GM18873 (cell line): ENCODE data around the gene DDX41.
"Not testable (repeated sequence)": the region's sequence is repeated elsewhere in the genome, so short reads cannot be mapped to it uniquely, and the experiment has no call there.

Experiments used
- ATAC-seq: cut with Tn5 transposase; IDR thresholded peaks from one replicate; pipeline ENCODE4 v1.9.1; 2021; ENCODE audit warnings: mild to moderate bottlenecking, moderate library complexity, moderate number of reproducible peaks; ENCODE audit not compliant: unreplicated experiment, low FRiP score

The DDX41 gene

DNA sequence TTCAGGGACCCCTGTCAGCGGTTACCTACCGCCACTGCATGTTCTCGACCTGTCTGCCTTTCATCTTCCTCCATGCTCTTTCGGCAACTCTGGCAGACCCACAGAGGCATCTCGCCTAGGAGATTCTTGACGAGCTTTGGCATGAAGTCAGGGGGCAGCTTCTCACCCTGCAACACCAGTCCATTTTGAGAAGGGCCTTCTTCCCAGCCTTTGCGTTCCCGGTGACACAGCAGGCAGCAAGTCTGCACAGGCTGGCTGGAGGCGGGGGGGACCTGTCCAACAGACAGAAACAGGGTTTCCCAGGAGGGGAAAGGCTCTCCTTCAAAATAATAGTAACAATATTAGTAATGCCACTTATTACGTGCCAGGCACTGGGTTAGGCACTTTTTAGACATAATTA lies 22.1 kb upstream of the DDX41 start:
- no peak for ATAC-seq

- no peak for ATAC-seq
Measured at GRCh38 chr5:177537389-177538361, 20.9 kb upstream of the DDX41 start.

DNA sequence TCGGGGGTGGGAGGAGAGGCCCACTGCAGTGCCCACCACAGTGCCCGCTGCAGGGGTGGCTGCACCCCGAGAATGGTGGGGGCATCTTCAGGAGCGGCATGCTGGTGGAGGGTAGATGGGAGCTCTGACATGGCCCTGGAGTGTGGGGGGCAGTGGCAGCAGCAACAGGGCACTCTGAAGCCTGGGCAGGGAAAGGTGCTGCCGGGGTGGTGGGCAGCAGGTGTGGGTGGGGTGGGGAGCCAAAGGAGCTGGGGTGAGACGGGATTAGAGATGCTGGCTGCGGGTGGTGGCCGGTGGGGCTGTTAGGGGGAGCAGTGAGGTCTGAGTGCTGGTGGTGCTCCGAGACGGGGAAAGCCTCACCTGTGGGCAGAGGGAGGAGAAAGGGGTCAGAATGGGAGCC lies 19.6 kb upstream of the DDX41 start:
- no peak for ATAC-seq

GRCh38 chr5:177535125-177535524 lies 18.4 kb upstream of the DDX41 start:
- no peak for ATAC-seq

GRCh38 chr5:177534433-177534832 lies 17.7 kb upstream of the DDX41 start:
- ATAC-seq = not testable (repeated sequence)

- no peak for ATAC-seq
Measured at GRCh38 chr5:177531209-177531940, 14.6 kb upstream of the DDX41 start.

DNA sequence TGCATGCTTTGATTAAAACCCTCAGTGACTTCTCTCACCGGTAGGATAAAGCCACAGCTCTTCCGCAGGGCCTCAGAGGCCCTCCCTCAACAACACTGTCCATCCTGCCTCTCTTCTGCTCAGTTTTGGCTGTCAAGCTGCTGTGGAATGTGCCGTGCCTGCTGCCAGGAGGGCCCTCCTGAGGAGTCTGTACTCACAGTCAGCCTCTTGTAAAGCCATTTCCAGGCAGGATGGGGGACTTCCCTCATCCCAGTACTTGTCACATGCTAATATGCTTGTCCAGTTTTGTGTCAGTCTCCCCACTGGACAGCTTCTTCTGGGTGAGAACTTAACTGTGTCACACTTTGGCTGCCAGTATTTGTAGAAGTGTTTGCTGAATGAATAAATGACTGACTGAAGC lies 13.9 kb upstream of the DDX41 start:
- ATAC-seq = no peak

GRCh38 chr5:177529247-177530203 lies 12.8 kb upstream of the DDX41 start:
- ATAC-seq = no peak

DNA sequence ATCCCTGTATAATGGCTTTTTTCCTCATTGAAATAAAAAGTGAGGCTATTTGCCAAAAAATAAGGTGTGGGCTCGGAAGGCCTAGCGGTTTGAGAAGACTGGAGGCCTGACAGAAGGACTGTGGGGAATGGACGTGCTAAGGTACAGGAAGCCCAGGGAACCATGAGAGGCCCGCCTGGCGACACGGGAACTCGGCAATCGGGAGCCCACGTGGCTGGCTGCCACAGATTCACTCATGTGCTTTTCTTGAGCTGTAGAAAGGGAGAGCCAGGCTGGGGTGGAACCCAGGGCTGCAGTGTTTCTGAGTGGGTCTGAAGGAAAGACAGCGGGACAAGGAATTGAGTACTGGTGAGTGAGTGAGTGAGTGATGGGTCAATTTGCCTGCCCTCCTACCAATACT lies 11.9 kb upstream of the DDX41 start:
- ATAC-seq = no peak

- ATAC-seq = no peak
Measured at GRCh38 chr5:177527595-177527994, 10.8 kb upstream of the DDX41 start.

DNA sequence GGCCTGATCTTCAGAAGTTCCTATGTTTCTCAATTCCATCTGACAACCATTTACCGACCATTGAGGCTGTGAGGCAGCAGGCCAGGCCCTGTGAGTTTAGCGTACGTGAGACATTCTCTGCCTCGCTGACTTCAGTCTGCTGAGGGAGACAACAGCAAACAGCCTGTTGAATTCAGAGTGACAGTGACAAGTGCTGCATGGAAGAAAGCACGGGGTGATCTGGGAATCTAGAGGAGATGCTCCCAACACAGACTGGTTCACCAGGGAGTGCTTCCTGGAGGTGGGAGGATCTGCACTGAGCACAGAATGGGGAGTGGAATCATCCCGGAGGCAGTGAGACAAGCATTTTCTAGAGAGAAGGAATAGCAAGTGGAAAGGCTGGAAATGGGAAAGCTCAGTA lies 10.0 kb upstream of the DDX41 start:
- no peak for ATAC-seq

DNA sequence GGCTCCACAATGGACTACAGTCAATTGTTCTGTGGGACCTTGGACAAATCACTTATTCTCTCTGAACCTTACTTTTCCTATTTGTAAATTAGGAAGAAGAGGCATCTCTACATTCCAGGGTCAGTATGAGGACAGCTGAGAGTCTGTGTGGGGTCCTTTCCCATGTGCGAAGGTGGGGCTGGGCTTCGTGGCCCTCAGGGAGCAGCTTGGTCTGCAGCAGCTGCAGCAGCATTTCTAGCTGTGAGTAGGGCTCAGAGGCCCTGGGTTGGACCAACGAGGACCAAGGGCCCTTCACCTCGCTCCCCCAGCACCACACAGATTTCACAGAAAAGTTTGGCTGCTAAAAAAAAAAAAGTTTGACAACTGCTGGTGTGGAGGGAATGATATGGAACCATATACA lies 9.4 kb upstream of the DDX41 start:
- no peak for ATAC-seq

GRCh38 chr5:177524941-177525655 lies 8.3 kb upstream of the DDX41 start:
- no peak for ATAC-seq

DNA sequence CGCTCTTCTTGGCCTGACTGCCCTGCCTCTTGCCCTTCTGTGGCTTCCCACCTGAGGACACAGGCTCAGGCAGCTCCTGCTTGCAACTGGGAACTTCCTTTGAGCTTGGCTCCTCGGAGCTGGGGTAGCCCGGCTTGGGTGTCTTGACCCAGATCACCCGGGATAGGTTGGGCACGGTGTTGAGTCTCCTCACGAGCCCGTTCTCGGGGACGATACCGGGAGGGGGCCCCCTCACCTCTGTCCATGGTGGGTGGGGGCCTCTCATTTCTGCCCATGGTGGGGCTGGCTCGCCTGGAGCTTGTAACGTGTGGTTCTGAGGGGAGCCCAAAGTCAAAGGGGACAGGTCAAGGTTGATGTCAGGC lies 7.8 kb upstream of the DDX41 start:
- ATAC-seq = no peak

- ATAC-seq = no peak
Measured at GRCh38 chr5:177523711-177524538, 7.2 kb upstream of the DDX41 start.

GRCh38 chr5:177520916-177521513 lies 4.3 kb upstream of the DDX41 start:
- ATAC-seq = no peak

- no peak for ATAC-seq
Measured at GRCh38 chr5:177520271-177520670, 3.5 kb upstream of the DDX41 start.

GRCh38 chr5:177519463-177520235 lies 2.9 kb upstream of the DDX41 start:
- no peak for ATAC-seq
